ENCODE measurements around the gene ADH1B. TPM values are rescaled to one million over a fixed set of nuclear protein-coding genes. Genes with fewer than 3 reads are reported as not detected.

Gene ADH1B
- polyA plus RNA-seq, 2 of the 4 experiments (the other 2 are of a cell fraction) = not detected

DNA sequence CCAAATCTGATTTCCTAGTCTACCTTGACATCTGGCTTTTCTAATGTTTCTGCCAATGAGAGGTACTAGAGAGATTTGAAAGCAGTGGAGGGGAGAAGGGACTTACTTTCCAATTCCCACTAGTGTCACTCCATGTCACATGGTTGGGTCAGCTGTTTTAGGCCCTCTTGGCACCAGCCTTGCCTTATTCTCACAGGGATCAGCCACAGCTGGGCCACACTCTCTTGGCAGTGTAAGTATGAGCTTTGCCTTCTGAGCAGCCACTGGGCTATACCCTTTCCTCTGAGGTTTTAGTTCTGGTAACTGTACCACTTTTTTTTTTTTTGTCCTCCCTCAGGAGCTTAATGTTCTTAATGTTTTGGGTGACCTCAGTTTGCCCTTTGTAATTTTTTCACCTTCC lies 41.6 kb upstream of the ADH1B start:
- H3K4me3 ChIP-seq = no peak overlapping the region
- no peak overlapping the region for H3K27ac ChIP-seq
- DNase-seq (ENCODE audit: low read depth in 1 of 2, low spot score in 1 of 2) (no peak), ATAC-seq (no peak), FAIRE-seq (no peak)
- H3K4me1 ChIP-seq = no peaks in the 10 kb centered on the region
- ChIA-PET CTCF (no interaction called here), POLR2A (no interaction called here)
- TF ChIP-seq, protein P1, sequence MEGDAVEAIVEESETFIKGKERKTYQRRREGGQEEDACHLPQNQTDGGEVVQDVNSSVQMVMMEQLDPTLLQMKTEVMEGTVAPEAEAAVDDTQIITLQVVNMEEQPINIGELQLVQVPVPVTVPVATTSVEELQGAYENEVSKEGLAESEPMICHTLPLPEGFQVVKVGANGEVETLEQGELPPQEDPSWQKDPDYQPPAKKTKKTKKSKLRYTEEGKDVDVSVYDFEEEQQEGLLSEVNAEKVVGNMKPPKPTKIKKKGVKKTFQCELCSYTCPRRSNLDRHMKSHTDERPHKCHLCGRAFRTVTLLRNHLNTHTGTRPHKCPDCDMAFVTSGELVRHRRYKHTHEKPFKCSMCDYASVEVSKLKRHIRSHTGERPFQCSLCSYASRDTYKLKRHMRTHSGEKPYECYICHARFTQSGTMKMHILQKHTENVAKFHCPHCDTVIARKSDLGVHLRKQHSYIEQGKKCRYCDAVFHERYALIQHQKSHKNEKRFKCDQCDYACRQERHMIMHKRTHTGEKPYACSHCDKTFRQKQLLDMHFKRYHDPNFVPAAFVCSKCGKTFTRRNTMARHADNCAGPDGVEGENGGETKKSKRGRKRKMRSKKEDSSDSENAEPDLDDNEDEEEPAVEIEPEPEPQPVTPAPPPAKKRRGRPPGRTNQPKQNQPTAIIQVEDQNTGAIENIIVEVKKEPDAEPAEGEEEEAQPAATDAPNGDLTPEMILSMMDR (IDR thresholded peaks at IDR 0.05) = no peak
- TF ChIP-seq, protein P2, sequence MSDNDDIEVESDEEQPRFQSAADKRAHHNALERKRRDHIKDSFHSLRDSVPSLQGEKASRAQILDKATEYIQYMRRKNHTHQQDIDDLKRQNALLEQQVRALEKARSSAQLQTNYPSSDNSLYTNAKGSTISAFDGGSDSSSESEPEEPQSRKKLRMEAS (IDR thresholded peaks at IDR 0.05) = no peak
- TF ChIP-seq FOSB (CRISPR knock-in tag; IDR thresholded peaks at IDR 0.05) (no peak), NR3C1 (IDR thresholded peaks at IDR 0.05) (no peak), PHF8 (IDR thresholded peaks at IDR 0.05; ENCODE audit: borderline replicate concordance, low read depth) (no peak), RFX5 (IDR thresholded peaks at IDR 0.05) (no peak), RNF2 (IDR thresholded peaks at IDR 0.05; ENCODE audit: borderline replicate concordance, low read depth) (no peak), ZSCAN20 (CRISPR knock-in tag; IDR thresholded peaks at IDR 0.05) (no peak), BHLHE40 (IDR thresholded peaks at IDR 0.05; ENCODE audit: low read depth, low read length) (no peak), JUNB (IDR thresholded peaks at IDR 0.05) (no peak), HOXA7 (CRISPR knock-in tag; IDR thresholded peaks at IDR 0.05) (no peak), RCOR1 (IDR thresholded peaks at IDR 0.05; ENCODE audit: low read depth, low read length) (no peak), RAD21 (conservative IDR thresholded peaks at IDR 0.05 in 1 of 2, IDR thresholded peaks at IDR 0.05 in 1 of 2) (no peak), KDM5A (IDR thresholded peaks at IDR 0.05) (no peak), TP53 (CRISPR knock-in tag; IDR thresholded peaks at IDR 0.05) (no peak), CHD2 (IDR thresholded peaks at IDR 0.05; ENCODE audit: low read length, partially characterized antibody) (no peak), POLR2A (IDR thresholded peaks at IDR 0.05; ENCODE audit: low read length) (no peak), HOXB13 (CRISPR knock-in tag; IDR thresholded peaks at IDR 0.05; ENCODE audit: low read depth) (no peak)
- TF ChIP-seq, protein P3, sequence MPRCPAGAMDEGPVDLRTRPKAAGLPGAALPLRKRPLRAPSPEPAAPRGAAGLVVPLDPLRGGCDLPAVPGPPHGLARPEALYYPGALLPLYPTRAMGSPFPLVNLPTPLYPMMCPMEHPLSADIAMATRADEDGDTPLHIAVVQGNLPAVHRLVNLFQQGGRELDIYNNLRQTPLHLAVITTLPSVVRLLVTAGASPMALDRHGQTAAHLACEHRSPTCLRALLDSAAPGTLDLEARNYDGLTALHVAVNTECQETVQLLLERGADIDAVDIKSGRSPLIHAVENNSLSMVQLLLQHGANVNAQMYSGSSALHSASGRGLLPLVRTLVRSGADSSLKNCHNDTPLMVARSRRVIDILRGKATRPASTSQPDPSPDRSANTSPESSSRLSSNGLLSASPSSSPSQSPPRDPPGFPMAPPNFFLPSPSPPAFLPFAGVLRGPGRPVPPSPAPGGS (IDR thresholded peaks at IDR 0.05) = no peak
- TF ChIP-seq, protein P4, sequence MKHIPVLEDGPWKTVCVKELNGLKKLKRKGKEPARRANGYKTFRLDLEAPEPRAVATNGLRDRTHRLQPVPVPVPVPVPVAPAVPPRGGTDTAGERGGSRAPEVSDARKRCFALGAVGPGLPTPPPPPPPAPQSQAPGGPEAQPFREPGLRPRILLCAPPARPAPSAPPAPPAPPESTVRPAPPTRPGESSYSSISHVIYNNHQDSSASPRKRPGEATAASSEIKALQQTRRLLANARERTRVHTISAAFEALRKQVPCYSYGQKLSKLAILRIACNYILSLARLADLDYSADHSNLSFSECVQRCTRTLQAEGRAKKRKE (CRISPR knock-in tag; IDR thresholded peaks at IDR 0.05; ENCODE audit: low read depth) = no peak
- H3K4me2 ChIP-seq = no peak overlapping the region
- H3K9me3 ChIP-seq = no peaks in the 10 kb centered on the region

DNA sequence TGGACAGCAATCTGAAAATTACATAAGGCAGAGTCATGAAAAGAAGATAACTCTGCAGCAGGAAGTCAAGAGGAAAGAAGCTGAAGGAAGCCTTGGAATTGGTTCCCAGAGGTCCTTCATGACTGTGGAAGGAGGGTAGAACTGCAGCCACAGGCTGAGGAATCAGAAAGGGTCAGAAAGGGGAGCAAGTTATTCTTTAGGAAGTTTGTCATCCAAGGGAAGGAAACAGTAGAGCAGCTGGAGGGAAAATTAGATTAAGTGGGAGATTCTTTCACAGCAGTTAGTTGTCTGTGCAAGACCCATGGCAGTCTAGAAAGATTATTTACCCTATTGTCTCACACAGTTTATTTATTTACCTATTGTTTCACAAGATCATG lies 40.7 kb upstream of the ADH1B start:
- DNase-seq (ENCODE audit: low read depth in 1 of 2, low spot score in 1 of 2) (no peak), ATAC-seq (no peak), FAIRE-seq (no peak)
- TF ChIP-seq POLR2A (IDR thresholded peaks at IDR 0.05; ENCODE audit: low read length) = no peak
- TF ChIP-seq, protein P5, sequence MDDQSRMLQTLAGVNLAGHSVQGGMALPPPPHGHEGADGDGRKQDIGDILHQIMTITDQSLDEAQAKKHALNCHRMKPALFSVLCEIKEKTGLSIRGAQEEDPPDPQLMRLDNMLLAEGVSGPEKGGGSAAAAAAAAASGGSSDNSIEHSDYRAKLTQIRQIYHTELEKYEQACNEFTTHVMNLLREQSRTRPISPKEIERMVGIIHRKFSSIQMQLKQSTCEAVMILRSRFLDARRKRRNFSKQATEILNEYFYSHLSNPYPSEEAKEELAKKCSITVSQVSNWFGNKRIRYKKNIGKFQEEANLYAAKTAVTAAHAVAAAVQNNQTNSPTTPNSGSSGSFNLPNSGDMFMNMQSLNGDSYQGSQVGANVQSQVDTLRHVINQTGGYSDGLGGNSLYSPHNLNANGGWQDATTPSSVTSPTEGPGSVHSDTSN (IDR thresholded peaks at IDR 0.05) = no peak
- TF ChIP-seq HEYL (CRISPR knock-in tag; IDR thresholded peaks at IDR 0.05) = no peak
- no peak for TF ChIP-seq CHD2 (IDR thresholded peaks at IDR 0.05; ENCODE audit: low read length, partially characterized antibody)
- TF ChIP-seq POLR2AphosphoS2 (conservative IDR thresholded peaks at IDR 0.05; ENCODE audit: low read length) = no peak
- no peak for TF ChIP-seq MAFK (IDR thresholded peaks at IDR 0.05; ENCODE audit: partially characterized antibody)
- TF ChIP-seq JUN (IDR thresholded peaks at IDR 0.05) = no peak
- TF ChIP-seq NPAS2 (CRISPR knock-in tag; IDR thresholded peaks at IDR 0.05; ENCODE audit: borderline replicate concordance) = no peak
- no peak for TF ChIP-seq MYC (IDR thresholded peaks at IDR 0.05; ENCODE audit: borderline replicate concordance, low read length)
- TF ChIP-seq SREBF2 (IDR thresholded peaks at IDR 0.05) = no peak
- TF ChIP-seq SMC3 (IDR thresholded peaks at IDR 0.05) = no peak
- no peak for TF ChIP-seq ESRRA (IDR thresholded peaks at IDR 0.05; ENCODE audit: borderline replicate concordance, low read length)
- no peak for TF ChIP-seq HOXA7 (CRISPR knock-in tag; IDR thresholded peaks at IDR 0.05)
- Histone ChIP-seq H3K9me3 (no peaks in the 10 kb centered on the region), H3K4me3 (no peak overlapping the region), H3K27ac (no peak overlapping the region), H3K4me1 (no peaks in the 10 kb centered on the region), H3K4me2 (no peak overlapping the region)
- ChIA-PET CTCF (no interaction called here), POLR2A (no interaction called here)

All from A549 (cell line).